RWPE1 (cell line): Measurements from ENCODE around the gene PPM1G.
"Not testable (repeated sequence)": the region's sequence is repeated elsewhere in the genome, so short reads cannot be mapped to it uniquely, and the experiment has no call there.

Experiments used
- CTCF ChIA-PET: fragments of 350-600 bp; sonication (Branson Sonifier 250); formaldehyde crosslinking; extraction: SDS; loops from one replicate; lab custom pipeline; 2021; lab: Yijun Ruan, JAX
- POLR2A ChIA-PET: fragments of 400-600 bp; formaldehyde crosslinking; extraction: SDS; loops from one replicate; lab custom pipeline; 2020; ENCODE audit warnings: antibody characterized with exemption; ENCODE audit not compliant: low non-redundant PET; lab: Yijun Ruan, JAX
- DNase-seq: peaks from one replicate; pipeline ENCODE4 v3.0.0; 2012; ENCODE audit warnings: low spot score
- H3K27ac ChIP-seq: fragments of 450-650 bp; 2 replicates; pipeline ENCODE4 v1.5.1; 2017
- TF ChIP-seq, protein P1 (sequence below): fragments of 450-650 bp; conservative IDR thresholded peaks from 2 replicates; pipeline ENCODE4 v1.5.1; 2017; ENCODE audit warnings: low read depth, mild to moderate bottlenecking

PPM1G gene

DNA sequence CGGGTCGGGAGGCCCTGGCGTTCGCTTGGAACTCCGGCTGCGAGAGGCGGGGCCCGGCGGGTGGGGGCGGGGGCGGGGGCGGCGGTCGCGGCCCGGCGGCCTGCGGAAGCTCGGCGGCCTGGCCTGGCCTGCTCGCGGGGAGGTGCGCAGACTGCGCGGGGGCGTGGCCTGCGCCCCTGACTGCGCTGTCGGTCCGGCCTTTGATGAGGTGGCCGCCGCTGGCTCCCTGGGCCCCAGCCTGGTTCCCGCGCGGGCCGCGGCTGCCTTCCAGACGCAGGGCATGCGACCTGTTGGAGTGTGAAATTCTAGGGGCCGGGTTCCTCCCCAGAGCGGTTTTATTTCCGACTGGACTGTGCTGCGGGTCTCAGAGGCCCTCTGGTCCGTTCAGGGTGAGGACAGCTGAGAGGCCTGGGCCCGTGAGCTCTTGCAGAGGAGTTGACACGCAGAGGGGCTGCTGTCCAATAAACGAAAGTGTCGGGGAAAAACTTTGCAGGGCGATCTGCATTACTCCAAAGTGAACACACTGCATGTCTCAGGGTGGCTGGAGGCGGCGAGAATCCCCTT lies 19.7 kb upstream of the PPM1G start:
- peak overlapping the region; percentile 96 for H3K27ac ChIP-seq
- peak; percentile 84 for DNase-seq
- POLR2A ChIA-PET = interaction anchor here (0.5 to 1.3 kb wide), 4 partner anchors 19 to 269 kb away, joined by 3 to 4 read pairs (median 3); partner anchors contain the start of genes PPM1G and SUPT7L
- TF ChIP-seq, protein P1, sequence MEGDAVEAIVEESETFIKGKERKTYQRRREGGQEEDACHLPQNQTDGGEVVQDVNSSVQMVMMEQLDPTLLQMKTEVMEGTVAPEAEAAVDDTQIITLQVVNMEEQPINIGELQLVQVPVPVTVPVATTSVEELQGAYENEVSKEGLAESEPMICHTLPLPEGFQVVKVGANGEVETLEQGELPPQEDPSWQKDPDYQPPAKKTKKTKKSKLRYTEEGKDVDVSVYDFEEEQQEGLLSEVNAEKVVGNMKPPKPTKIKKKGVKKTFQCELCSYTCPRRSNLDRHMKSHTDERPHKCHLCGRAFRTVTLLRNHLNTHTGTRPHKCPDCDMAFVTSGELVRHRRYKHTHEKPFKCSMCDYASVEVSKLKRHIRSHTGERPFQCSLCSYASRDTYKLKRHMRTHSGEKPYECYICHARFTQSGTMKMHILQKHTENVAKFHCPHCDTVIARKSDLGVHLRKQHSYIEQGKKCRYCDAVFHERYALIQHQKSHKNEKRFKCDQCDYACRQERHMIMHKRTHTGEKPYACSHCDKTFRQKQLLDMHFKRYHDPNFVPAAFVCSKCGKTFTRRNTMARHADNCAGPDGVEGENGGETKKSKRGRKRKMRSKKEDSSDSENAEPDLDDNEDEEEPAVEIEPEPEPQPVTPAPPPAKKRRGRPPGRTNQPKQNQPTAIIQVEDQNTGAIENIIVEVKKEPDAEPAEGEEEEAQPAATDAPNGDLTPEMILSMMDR = no peak
- CTCF ChIA-PET = interaction anchor here (0.6 to 3.8 kb wide), 3 partner anchors 8 to 21 kb away, joined by 4 to 19 read pairs (median 7); partner anchors contain the start of gene PPM1G

DNA sequence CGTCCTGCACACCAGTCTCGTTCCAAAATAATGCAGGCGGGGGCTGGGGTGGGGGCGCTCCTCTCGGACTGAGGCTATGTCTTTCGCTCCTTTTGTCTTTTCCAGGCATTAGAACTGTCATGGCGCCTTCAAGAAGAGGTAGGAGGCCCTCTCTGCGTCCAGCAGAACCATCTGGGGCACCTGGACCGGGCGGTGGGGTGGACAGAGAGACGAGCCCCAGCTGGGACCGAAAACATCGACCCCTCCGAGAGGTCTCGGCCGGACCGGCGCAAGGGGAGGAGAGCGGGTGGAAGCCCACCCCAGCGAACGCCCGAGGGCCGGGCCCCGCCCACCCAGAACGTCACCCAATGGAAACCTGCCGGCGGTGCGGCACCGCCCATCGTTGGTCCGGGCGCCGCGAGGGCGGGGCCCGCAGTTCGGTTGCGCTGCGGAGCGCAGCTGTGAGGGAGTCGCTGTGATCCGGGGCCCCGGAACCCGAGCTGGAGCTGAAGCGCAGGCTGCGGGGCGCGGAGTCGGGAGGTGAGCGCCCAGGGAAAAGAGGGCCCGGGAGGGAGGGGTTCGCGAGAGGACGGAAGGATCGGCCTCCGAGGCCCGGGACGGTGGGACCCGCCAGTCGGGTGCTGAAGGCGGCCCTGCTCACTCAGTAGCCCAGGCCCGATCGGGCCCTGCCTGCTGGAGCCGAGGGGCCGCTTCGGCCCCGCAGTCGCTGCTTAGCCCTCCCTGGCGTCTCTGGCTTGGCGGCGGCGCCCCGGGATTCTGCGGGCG lies 19.0 kb upstream of the PPM1G start, which contains the start of gene NRBP1:
TSS of gene NRBP1 (plus strand) at position 419 of the 765 bp plus-strand sequence. CDS start 4,643 bp downstream, outside the sequence.
- peak within 1 kb of the TSS; percentile 96 for H3K27ac ChIP-seq
- ChIA-PET CTCF (interaction anchor here (0.5 to 3.8 kb wide), 5 partner anchors 13 to 1268 kb away, joined by 3 to 19 read pairs (median 3); partner anchors contain the start of gene PPM1G), POLR2A (interaction anchor here (1.3 kb wide), 1 partner anchor 19 kb away, joined by 4 read pairs; the partner anchor contains the start of gene PPM1G)
- DNase-seq = peak; percentile 88
- TF ChIP-seq, protein P1 = no peak

DNA sequence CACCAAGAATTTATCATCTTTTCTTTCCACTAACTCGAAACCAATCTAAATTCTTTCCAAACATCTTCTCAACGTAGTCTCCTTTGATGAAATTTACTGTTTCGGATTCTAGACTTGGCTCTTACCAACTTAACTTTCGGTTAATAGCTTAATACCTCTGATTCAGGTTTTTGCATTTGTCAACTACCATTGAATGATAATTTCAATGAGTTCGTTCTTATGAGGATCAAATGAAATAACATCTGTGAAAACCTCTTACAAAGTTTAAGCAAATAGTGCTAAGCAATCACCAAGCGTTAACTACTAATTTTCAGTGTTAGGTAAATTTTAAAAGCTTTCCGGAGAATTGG lies 18.4 kb upstream of the PPM1G start:
- no peak for DNase-seq
- TF ChIP-seq, protein P1 = no peak
- POLR2A ChIA-PET = interaction anchor here (1.3 kb wide), 1 partner anchor 18 kb away, joined by 4 read pairs; the partner anchor contains the start of gene PPM1G
- CTCF ChIA-PET = interaction anchor here (0.5 to 3.8 kb wide), 4 partner anchors 14 to 1269 kb away, joined by 3 to 19 read pairs (median 3); partner anchors contain the start of gene PPM1G
- H3K27ac ChIP-seq = peak overlapping the region; percentile 96

DNA sequence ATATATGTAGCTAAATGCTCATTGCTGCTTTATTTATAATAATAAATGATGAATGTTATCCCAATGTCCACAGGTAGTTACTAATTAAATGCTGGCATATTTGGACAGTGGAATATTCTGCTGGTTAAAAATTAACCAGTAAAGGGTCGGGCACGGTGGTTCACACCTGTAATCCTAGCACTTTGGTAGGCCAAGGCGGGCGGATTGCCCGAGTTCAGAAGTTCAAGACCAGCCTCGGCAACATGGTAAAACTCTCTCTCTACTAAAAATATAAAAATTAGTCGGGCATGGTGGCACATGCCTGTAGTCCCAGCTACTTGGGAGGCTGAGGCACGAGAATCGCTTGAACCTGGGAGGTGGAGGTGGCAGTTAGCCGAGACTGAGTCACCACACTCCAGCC lies 15.6 kb upstream of the PPM1G start:
- CTCF ChIA-PET, H3K27ac ChIP-seq, DNase-seq: not testable (repeated sequence)
- POLR2A ChIA-PET = interaction anchor here (1.2 kb wide), 1 partner anchor 15 kb away, joined by 7 read pairs; no protein-coding TSS in a partner anchor

DNA sequence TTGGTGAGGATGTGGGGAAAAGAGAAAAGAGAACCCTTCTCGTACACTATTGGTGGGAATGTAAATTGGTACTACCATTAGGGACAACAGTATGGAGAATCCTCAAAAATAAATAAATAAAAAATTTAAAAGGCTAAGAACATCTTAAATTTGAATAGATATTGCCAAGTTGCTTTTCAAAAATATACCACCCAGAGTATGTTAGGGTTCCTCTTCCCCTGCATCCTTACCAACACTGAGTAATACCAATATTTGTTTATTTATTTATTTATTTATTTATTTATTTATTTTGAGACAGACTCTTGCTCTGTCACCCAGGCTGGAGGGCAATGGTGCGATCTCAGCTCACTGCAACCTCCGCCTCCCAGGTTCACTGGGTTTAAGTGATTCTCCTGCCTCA lies 13.6 kb upstream of the PPM1G start:
- no peak for DNase-seq
- POLR2A ChIA-PET = no interaction called here
- H3K27ac ChIP-seq = no peak overlapping the region
- CTCF ChIA-PET = no interaction called here
- TF ChIP-seq, protein P1 = no peak

DNA sequence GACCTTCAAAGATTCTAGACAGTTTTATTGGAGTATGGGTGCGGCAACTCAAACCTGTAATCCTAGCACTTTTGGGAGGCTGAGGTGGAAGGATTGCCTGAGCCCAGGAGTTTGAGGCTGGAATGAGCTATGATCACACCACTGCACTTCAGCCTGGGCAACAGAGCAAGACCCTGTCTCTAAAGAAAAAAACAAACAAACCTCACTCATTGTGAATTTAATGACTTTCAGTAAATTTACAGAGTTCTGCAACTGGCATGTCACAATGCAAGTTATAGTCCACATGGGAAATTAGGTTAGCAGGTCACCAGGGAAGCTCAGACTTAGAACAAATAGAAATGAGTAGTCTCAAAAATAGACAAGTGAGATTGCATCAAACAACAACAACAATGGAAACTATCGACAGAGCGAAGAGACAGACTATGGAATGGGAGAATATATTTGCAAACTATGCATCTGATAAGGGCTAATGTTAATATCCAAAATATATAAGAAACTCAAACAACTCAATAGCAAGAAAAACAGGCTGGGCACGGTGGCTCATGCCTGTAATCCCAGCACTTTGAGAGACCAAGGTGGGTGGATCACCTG lies 12.4 kb upstream of the PPM1G start:
- TF ChIP-seq, protein P1 = no peak
- H3K27ac ChIP-seq = no peak overlapping the region
- DNase-seq = no peak
- CTCF ChIA-PET = interaction anchor here (0.7 kb wide), 1 partner anchor 189 kb away, joined by 3 read pairs; no protein-coding TSS in a partner anchor
- POLR2A ChIA-PET = no interaction called here
